ENCODE measurements around the gene SFTPD. TPM values are rescaled to one million over a fixed set of nuclear protein-coding genes. Genes with fewer than 3 reads are reported as not detected.

Gene SFTPD
- total and polyA plus RNA-seq, 9 of the 15 experiments (the other 6 are each of a cell fraction or from before 2014, with no cell fraction given), result 0.20 TPM; not detected in 8

DNA sequence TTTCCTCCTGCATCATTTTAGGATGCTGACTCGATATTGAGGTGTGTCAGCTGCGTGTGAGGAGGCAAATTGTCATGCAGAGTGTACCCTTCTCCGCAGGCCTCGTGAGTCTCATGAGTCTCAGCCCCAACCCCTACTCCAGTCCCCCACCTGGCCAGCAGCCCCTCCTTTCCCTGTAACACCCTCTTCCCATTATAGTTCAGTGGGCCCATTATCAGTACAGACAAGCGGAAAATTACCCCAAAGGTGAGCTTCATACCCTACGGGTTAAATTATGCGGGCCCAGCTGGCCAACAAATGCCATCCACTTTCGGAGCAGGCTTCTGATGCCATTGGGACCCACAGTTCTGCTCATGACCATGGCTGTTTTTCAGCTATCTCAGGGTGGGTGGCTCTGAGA lies 25.2 kb downstream of the SFTPD start:
- Histone ChIP-seq H3K36me3 (ENCODE audit: control insufficient read depth, insufficient read depth, low read length) (no peaks in the 10 kb centered on the region), H3K4me2 (ENCODE audit: insufficient read depth, low read length) (no peak overlapping the region), H3K9me3 (replicated peaks; ENCODE audit: control insufficient read depth, insufficient read depth, low read depth, low read length) (no peaks in the 10 kb centered on the region), H3K4me1 (replicated peaks in 1 of 2; ENCODE audit: control insufficient read depth in 2 of 2, insufficient read depth in 2 of 2, low read length in 2 of 2) (no peaks in the 10 kb centered on the region), H3K27me3 (ENCODE audit: control insufficient read depth in 2 of 2, insufficient read depth in 2 of 2, low read length in 2 of 2) (peaks cover 30 to 56% of the 10 kb centered on the region in 2 experiments), H3K4me3 (no peak overlapping the region), H4K20me1 (replicated peaks; ENCODE audit: control insufficient read depth, insufficient read depth, low read length) (no peaks in the 10 kb centered on the region), H3K9me1 (ENCODE audit: control insufficient read depth, insufficient read depth, low read length) (no peaks in the 10 kb centered on the region), H2AFZ (ENCODE audit: low read depth, low read length) (no peak overlapping the region), H3K27ac (ENCODE audit: extremely low read depth, low read depth, low read length) (no peak overlapping the region), H3K79me2 (ENCODE audit: control insufficient read depth, insufficient read depth, low read length) (no peaks in the 10 kb centered on the region), H3K9ac (ENCODE audit: insufficient read depth in 1 of 2, low read depth in 2 of 2, low read length in 2 of 2) (no peak overlapping the region)
- intact Hi-C loops (cut with micrococcal nuclease), result no loop called here
- ATAC-seq, result no peak
- no peak for FAIRE-seq
- TF ChIP-seq MCM7 (IDR thresholded peaks at IDR 0.05) (no peak), BDP1 (IDR thresholded peaks at IDR 0.05; ENCODE audit: insufficient read depth, insufficient read length) (no peak), PHF21A (IDR thresholded peaks at IDR 0.05; ENCODE audit: borderline replicate concordance, low read depth) (no peak)
- CTCF ChIA-PET (ENCODE audit: low intra/inter-chr PET ratio), result no interaction called here
- WGBS (ENCODE audit: insufficient coverage, low coverage, missing lambda C conversion rate), result 5% methylated on average over 8 of the region's 8 CpGs
- no TSS peak for BruUV-seq (replicated peaks)
- peak in 3 of 4 experiments; percentile 3 to 4 (median 3) for DNase-seq (ENCODE audit: extremely low read depth in 1 of 4, low spot score in 3 of 4)
- POLR2A ChIA-PET, result interaction anchor here (0.6 to 0.9 kb wide), 2 partner anchors 22 to 386 kb away, joined by 3 to 4 read pairs; no protein-coding TSS in a partner anchor
- in situ Hi-C loops (cut with MboI), result no loop called here

DNA sequence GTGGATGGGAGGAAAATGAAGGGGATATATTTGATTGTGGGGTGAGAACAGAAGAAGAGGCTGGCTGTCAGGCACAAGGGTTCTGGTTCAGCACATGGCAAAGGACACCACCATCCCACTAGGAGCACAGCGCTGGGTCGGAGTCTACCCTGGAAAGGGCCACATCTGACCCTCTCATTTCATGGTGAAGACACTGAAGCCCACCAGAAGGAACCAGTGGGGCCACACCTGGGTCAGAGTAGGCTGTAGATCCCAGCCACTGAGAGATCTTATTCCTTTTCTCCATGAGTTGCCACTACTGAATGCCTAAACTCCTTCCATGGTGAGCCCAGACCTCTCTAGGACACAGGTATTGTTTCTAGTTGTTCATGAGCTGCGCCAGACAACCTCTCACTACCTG lies 25.8 kb downstream of the SFTPD start:
- Histone ChIP-seq H3K27me3 (ENCODE audit: control insufficient read depth in 2 of 2, insufficient read depth in 2 of 2, low read length in 2 of 2) (peaks cover 30 to 56% of the 10 kb centered on the region in 2 experiments), H4K20me1 (replicated peaks; ENCODE audit: control insufficient read depth, insufficient read depth, low read length) (no peaks in the 10 kb centered on the region), H3K9me1 (ENCODE audit: control insufficient read depth, insufficient read depth, low read length) (no peaks in the 10 kb centered on the region), H3K27ac (ENCODE audit: extremely low read depth, low read depth, low read length) (no peak overlapping the region), H3K9me3 (replicated peaks; ENCODE audit: control insufficient read depth, insufficient read depth, low read depth, low read length) (no peaks in the 10 kb centered on the region), H3K79me2 (ENCODE audit: control insufficient read depth, insufficient read depth, low read length) (no peaks in the 10 kb centered on the region), H3K4me1 (replicated peaks in 1 of 2; ENCODE audit: control insufficient read depth in 2 of 2, insufficient read depth in 2 of 2, low read length in 2 of 2) (no peaks in the 10 kb centered on the region), H3K4me3 (no peak overlapping the region), H3K36me3 (ENCODE audit: control insufficient read depth, insufficient read depth, low read length) (no peaks in the 10 kb centered on the region), H3K4me2 (ENCODE audit: insufficient read depth, low read length) (no peak overlapping the region), H3K9ac (ENCODE audit: insufficient read depth in 1 of 2, low read depth in 2 of 2, low read length in 2 of 2) (no peak overlapping the region), H2AFZ (ENCODE audit: low read depth, low read length) (no peak overlapping the region)
- TF ChIP-seq ZNF24 (IDR thresholded peaks at IDR 0.05) (no peak), ZNF253 (CRISPR knock-in tag; conservative IDR thresholded peaks at IDR 0.05) (no peak), ELK3 (CRISPR knock-in tag; IDR thresholded peaks at IDR 0.05) (no peak), ATF4 (CRISPR knock-in tag; IDR thresholded peaks at IDR 0.05) (no peak), SRSF7 (optimal IDR thresholded peaks at IDR 0.05; ENCODE audit: low read depth, low read length) (no peak), ZNF512 (tag; IDR thresholded peaks at IDR 0.05) (no peak), NUFIP1 (IDR thresholded peaks at IDR 0.05; ENCODE audit: partially characterized antibody) (no peak), RBM15 (IDR thresholded peaks at IDR 0.05; ENCODE audit: insufficient read depth, low read length) (no peak), NCOA2 (IDR thresholded peaks at IDR 0.05; ENCODE audit: partially characterized antibody in 2 of 2) (no peak)
- FAIRE-seq, result no peak
- no peak for ATAC-seq
- intact Hi-C loops (cut with micrococcal nuclease) (no loop called here), in situ Hi-C loops (cut with MboI) (no loop called here)
- ChIA-PET CTCF (ENCODE audit: low intra/inter-chr PET ratio) (no interaction called here), POLR2A (interaction anchor here (0.6 to 0.9 kb wide), 2 partner anchors 21 to 386 kb away, joined by 3 to 4 read pairs; no protein-coding TSS in a partner anchor)
- WGBS (ENCODE audit: insufficient coverage, low coverage, missing lambda C conversion rate), result 2% methylated on average over 3 of the region's 3 CpGs
- BruUV-seq (replicated peaks), result no TSS peak
- DNase-seq (ENCODE audit: extremely low read depth in 1 of 4, low spot score in 3 of 4), result peak in 1 of 4 experiments; percentile 3
